Erythroblast (primary cell): ENCODE data around the gene NUP153.
"Not testable (repeated sequence)": the region's sequence is repeated elsewhere in the genome, so short reads cannot be mapped to it uniquely, and the experiment has no call there.

ENCODE experiments used
- DNase-seq, 2 experiments: peaks; one replicate each; lab custom pipeline; 2025; lab: John Stamatoyannopoulos, UW
- GATA1 ChIP-seq: IDR thresholded peaks from 2 replicates; pipeline ENCODE4 v1.6.1; 2011; ENCODE audit warnings: low read depth, mild to moderate bottlenecking, control low read depth, low read length, moderate library complexity
- POLR2A ChIP-seq: IDR thresholded peaks from 2 replicates; pipeline ENCODE4 v1.6.1; 2011; ENCODE audit warnings: mild to moderate bottlenecking, low read length

NUP153 gene

GRCh38 chr6:17706580-17707370 lies at the start of gene NUP153:
TSS of gene NUP153 (minus strand) at chr6:17706925. CDS start at chr6:17706387, 538 bp downstream.
- TF ChIP-seq GATA1, result no peak
- peak; percentile 97 for TF ChIP-seq POLR2A
- DNase-seq, result peak; percentile 99 to 100

DNA sequence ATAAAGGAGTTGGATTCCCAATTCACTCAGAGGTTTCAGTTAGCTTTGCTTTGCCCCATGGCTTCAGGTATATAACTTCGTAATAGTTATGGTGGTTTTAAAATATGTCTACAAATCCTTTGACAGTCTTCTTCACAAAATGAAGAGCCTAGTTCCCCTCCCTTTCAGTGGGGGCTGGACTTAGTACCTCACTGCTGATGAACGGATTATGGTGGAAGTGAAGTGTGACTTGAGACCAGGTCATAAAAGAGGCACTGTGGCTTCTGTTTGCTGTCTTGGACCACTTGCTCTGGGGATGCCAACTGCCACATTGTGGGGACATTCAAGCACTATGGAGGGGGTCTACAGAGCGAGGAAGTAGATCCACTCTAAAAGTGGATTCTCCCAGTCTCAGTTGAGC lies 47.5 kb upstream of the NUP153 start:
- TF ChIP-seq POLR2A (no peak), GATA1 (no peak)
- DNase-seq, result no peak

DNA sequence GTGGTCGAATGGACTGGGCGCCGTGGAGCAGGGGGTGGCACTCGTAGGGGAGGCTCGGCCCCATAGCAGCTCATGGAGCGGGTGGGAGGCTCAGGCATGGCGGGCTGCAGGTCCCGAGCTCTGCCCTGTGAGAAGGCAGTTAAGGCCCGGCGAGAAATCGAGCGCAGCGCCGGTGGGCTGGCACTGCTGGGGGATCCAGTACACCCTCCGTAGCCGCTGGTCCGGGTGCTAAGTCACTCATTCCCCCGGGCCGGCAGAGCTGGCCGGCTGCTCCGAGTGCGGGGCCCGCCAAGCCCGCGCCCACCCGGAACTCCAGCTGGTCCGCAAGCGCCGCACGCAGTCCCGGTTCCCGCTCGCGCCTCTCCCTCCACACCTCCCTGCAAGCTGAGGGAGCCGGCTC lies 38.6 kb upstream of the NUP153 start:
- DNase-seq, result not testable (repeated sequence)

GRCh38 chr6:17744757-17745308 lies 38.1 kb upstream of the NUP153 start:
- not testable (repeated sequence) for DNase-seq

DNA sequence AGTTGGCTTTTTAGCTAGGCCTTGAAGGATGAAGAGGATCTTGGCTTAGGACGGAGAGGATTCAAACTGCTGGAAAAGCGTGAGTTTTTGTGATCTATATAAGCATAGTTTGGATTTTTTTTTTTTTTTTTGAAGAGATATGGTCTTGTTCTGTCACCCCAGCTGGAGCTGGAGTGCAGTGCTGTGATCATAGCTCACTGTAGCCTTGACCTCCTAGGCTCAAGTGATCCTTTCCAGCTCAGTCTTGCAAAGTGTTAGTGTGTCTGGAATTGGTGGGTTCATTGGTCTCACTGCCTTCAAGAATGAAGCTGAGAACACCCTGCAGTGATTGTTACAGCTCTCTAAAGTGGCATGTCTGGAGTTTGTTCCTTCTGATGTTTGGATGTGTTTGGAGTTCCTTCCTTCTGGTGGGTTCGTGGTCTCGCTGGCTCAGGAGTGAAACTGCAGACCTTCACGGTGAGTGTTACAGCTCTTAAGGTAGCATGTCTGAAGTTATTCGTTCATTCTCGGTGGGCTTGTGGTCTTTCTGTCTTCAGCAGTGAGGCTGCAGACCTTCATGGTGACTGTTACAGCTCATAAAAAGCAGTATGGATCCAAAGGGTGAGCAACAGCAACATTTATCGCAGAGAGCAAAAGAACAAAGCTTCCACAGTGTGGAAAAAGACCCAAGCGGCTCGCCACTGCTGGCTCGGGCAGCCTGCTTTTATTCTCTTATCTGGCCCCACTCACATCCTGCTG lies 37.5 kb upstream of the NUP153 start:
- TF ChIP-seq GATA1 (no peak), POLR2A (no peak)
- no peak for DNase-seq

GRCh38 chr6:17741507-17741906 lies 34.8 kb upstream of the NUP153 start:
- DNase-seq, result no peak

GRCh38 chr6:17740559-17741220 lies 34.0 kb upstream of the NUP153 start:
- TF ChIP-seq POLR2A (no peak), GATA1 (no peak)
- no peak for DNase-seq

More at GRCh38 chr6:17741507-17741906, 34.8 kb upstream of the NUP153 start:
- TF ChIP-seq GATA1, result no peak
- no peak for TF ChIP-seq POLR2A

GRCh38 chr6:17737704-17738252 lies 31.1 kb upstream of the NUP153 start:
- no peak for TF ChIP-seq POLR2A
- TF ChIP-seq GATA1, result no peak
- no peak for DNase-seq

DNA sequence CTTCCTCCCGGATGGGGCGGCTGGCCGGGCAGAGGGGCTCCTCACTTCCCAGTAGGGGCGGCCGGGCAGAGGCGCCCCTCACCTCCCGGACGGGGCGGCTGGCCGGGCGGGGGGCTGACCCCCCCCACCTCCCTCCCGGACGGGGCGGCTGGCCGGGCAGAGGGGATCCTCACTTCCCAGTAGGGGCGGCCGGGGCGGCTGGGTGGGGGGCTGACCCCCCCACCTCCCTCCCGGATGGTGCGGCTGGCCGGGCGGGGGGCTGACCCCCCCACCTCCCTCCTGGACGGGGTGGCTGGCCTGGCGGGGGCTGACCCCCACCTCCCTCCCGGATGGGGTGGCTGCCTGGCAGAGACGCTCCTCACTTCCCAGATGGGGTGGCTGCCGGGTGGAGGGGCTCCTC lies 28.6 kb upstream of the NUP153 start:
- not testable (repeated sequence) for DNase-seq

- no peak for TF ChIP-seq GATA1
- TF ChIP-seq POLR2A, result no peak
- DNase-seq, result no peak
Measured at GRCh38 chr6:17730078-17730704, 23.5 kb upstream of the NUP153 start.

DNA sequence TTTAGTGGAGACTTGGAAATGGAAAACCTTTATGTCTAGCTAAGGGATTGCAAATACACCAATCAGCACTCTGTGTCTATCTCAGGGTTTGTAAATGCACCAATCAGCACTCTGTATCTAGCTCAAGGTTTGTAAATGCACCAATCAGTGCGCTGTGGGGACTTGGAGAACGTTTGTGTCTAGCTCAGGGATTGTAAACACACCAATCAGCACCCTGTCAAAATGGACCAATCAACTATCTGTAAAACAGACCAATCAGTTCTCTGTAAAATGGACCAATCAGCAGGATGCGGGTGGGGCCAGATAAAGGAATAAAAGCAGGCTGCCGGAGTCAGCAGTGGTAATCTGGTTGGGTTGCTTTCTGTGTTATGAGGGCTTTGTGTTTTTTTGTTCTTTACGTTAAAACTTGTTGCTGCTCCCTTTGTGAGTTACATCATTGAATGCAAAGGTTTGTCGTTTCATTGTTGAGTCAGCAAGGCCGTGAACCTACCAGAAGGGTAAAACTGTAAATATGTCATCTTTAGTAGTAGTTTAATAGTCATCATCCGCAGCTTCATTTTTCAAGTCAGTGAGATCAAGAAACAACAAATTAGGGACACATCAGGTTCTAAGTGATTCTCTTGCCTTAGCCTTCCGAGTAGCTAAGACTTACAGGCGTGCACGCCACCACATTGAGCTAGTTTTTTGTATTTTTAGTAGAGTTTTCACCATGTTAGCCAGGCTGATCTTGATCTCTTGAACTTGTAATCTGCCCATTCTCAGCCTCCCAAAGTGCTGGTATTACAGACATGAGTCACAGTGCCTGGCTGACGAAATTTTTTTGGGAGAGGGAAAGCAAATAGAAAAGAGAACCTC lies 22.7 kb upstream of the NUP153 start:
- peak; percentile 10 to 28 for DNase-seq
- TF ChIP-seq GATA1 (no peak), POLR2A (no peak)

GRCh38 chr6:17728551-17729222 lies 22.0 kb upstream of the NUP153 start:
- no peak for DNase-seq
- TF ChIP-seq GATA1 (no peak), POLR2A (no peak)
